PC-3 (cell line): ENCODE measurements around the gene DCAKD.

Experiments
- CTCF ChIP-seq: fragments of 300-600 bp; sonication (generic); conservative IDR thresholded peaks from 2 replicates; pipeline ENCODE4 v1.5.1; 2017; ENCODE audit warnings: antibody characterized with exemption, low read depth, mild to moderate bottlenecking, low read length
- EZH2 ChIP-seq: fragments of 300-600 bp; sonication (generic); IDR thresholded peaks from one replicate; pipeline ENCODE4 v1.6.1; 2017; ENCODE audit warnings: antibody characterized with exemption, mild to moderate bottlenecking, low read length; ENCODE audit not compliant: unreplicated experiment
- EZH2phosphoT487 ChIP-seq: fragments of 300-600 bp; sonication (generic); IDR thresholded peaks from 2 replicates; pipeline ENCODE4 v1.6.1; 2018; ENCODE audit warnings: mild to moderate bottlenecking, antibody characterized with exemption, low read length, borderline replicate concordance

GRCh38 chr17:45035848-45036247 lies 15.6 kb downstream of the DCAKD start:
- no peak for TF ChIP-seq CTCF
- TF ChIP-seq EZH2 = no peak
- no peak for TF ChIP-seq EZH2phosphoT487
